Thyroid gland (tissue), 4 donors: ENCODE measurements around the gene SPATA2L. TPM values are rescaled to one million over a fixed set of nuclear protein-coding genes. Genes with fewer than 3 reads are reported as not detected.

Source experiments
- DNase-seq, 2 donors: peaks; one replicate each; pipeline ENCODE4 v3.0.0-alpha.2; 2019
- H3K27ac ChIP-seq, 3 donors: fragments of 200-600 bp; sonication (generic); 1 replicate in 2 of 3; 2 replicates in 1 of 3; pipeline ENCODE4 v1.5.1; 2016 to 2019; ENCODE audit warnings: mild to moderate bottlenecking in 1 of 3, moderate library complexity in 1 of 3
- H3K27me3 ChIP-seq: fragments of 200-600 bp; sonication (generic); one replicate; pipeline ENCODE4 v1.5.1; 2019
- H3K36me3 ChIP-seq, 2 donors: fragments of 200-600 bp; sonication (generic); one replicate each; pipeline ENCODE4 v1.5.1; 2016 to 2019
- H3K4me1 ChIP-seq, 2 donors: fragments of 200-600 bp; sonication (generic); one replicate each; pipeline ENCODE4 v1.5.1; 2017 to 2019
- H3K4me3 ChIP-seq, 3 donors: fragments of 200-600 bp; sonication (generic); replicated peaks in 1 of 3; 1 replicate in 2 of 3; 2 replicates in 1 of 3; pipeline ENCODE4 v1.5.1; 2016; ENCODE audit warnings: mild to moderate bottlenecking in 1 of 3
- H3K9me3 ChIP-seq: fragments of 200-600 bp; sonication (generic); one replicate; pipeline ENCODE4 v1.5.1; 2017
- CTCF ChIP-seq, 6 experiments: fragments of 200-600 bp in 3 of 6; fragments of 450-650 bp in 3 of 6; sonication (generic) in 3 of 6; IDR thresholded peaks; one replicate each; pipeline ENCODE4 v1.5.1; 2016 to 2019; ENCODE audit warnings: antibody characterized with exemption in 6 of 6, mild to moderate bottlenecking in 2 of 6, inconsistent platforms in 1 of 6, moderate library complexity in 1 of 6
- POLR2A ChIP-seq, 2 donors: fragments of 450-650 bp; IDR thresholded peaks; one replicate each; pipeline ENCODE4 v1.6.1; 2017; ENCODE audit warnings: antibody characterized with exemption in 2 of 2, mild to moderate bottlenecking in 2 of 2, moderate library complexity in 1 of 2
- WGBS, 2 donors: methylation state at CpG; one replicate each; pipeline ENCODE4 v1.1.5; 2017; 5-methylcytosine and 5-hydroxymethylcytosine counted together
- intact Hi-C: fragments of 100-400 bp; cut with DNase I; formaldehyde crosslinking; loops from one replicate; pipeline ENCODE4 v1.15.1; 2023
- total RNA-seq, 4 donors: library from RNA; depleted of rRNA; stranded (reverse); fragments of >200 nt; gene quantifications; one replicate each; pipeline ENCODE4 v1.2.3, GENCODE V29; 2016

Gene SPATA2L
- total RNA-seq, 4 donors from 2014 or later = 22.4 to 31.9 (median 27.7) TPM

DNA sequence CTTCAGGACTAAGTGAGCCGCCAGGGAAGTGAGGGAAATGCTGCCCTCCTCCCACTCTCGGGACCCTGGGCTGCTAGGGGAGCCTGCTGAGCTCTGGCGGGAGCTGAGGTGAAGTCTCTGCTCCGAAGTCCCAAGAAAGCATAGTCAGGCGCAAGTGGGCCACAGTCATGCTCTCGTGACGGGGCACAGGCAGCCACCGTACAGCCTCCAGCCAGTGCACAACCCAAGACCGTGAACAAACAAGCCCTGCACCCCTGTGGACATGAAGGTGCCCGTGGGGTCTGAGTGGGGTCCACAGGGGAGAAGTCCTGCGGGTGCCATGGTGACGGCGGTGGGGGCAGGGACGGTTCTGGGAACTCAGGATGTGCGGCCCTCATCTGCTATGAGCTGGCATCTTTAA lies 44.5 kb upstream of the SPATA2L start:
- 93 to 94% methylated on average over 8 to 15 of the region's 15 CpGs for WGBS, 2 donors
- Histone ChIP-seq H3K9me3 (no peaks in the 10 kb centered on the region), H3K36me3 (no peaks in the 10 kb centered on the region), H3K27me3 (no peaks in the 10 kb centered on the region), H3K27ac (no peak overlapping the region), H3K4me1 (no peaks in the 10 kb centered on the region), H3K4me3 (no peak overlapping the region)
- no peak for DNase-seq
- intact Hi-C loops = no loop called here
- no peak for TF ChIP-seq POLR2A (IDR thresholded peaks at IDR 0.05)
- TF ChIP-seq CTCF (IDR thresholded peaks at IDR 0.05) = no peak

GRCh38 chr16:89744813-89745212 lies 43.3 kb upstream of the SPATA2L start:
- no peak for DNase-seq
- TF ChIP-seq CTCF (IDR thresholded peaks at IDR 0.05) (no peak), POLR2A (IDR thresholded peaks at IDR 0.05) (no peak)
- H3K27ac ChIP-seq = no peak overlapping the region
- 95% methylated on average over 14 to 16 of the region's 16 CpGs for WGBS, 2 donors
- intact Hi-C loops = no loop called here
- H3K27me3 ChIP-seq = no peaks in the 10 kb centered on the region
- no peaks in the 10 kb centered on the region for H3K9me3 ChIP-seq
- H3K4me1 ChIP-seq = no peaks in the 10 kb centered on the region
- H3K36me3 ChIP-seq = peaks cover 4 to 6% of the 10 kb centered on the region in 2 donors
- no peak overlapping the region for H3K4me3 ChIP-seq

GRCh38 chr16:89742948-89743347 lies 41.4 kb upstream of the SPATA2L start:
- Histone ChIP-seq H3K9me3 (no peaks in the 10 kb centered on the region), H3K4me1 (no peaks in the 10 kb centered on the region), H3K27me3 (no peaks in the 10 kb centered on the region), H3K27ac (no peak overlapping the region), H3K4me3 (no peak overlapping the region), H3K36me3 (peaks cover 23 to 24% of the 10 kb centered on the region in 2 donors)
- intact Hi-C loops = no loop called here
- TF ChIP-seq CTCF (IDR thresholded peaks at IDR 0.05) (no peak), POLR2A (IDR thresholded peaks at IDR 0.05) (no peak)
- WGBS, 2 donors = 81 to 83% methylated on average over 3 to 4 of the region's 4 CpGs
- no peak for DNase-seq

- no peaks in the 10 kb centered on the region for H3K4me1 ChIP-seq
- H3K4me3 ChIP-seq = no peak overlapping the region
- no peak overlapping the region for H3K27ac ChIP-seq
- peaks cover 36 to 37% of the 10 kb centered on the region in 2 donors for H3K36me3 ChIP-seq
- H3K9me3 ChIP-seq = no peaks in the 10 kb centered on the region
- H3K27me3 ChIP-seq = no peaks in the 10 kb centered on the region
- intact Hi-C loops = no loop called here
- no peak for DNase-seq
- TF ChIP-seq POLR2A (IDR thresholded peaks at IDR 0.05) (no peak), CTCF (IDR thresholded peaks at IDR 0.05) (no peak)
- WGBS, 2 donors = 91 to 92% methylated on average over 5 to 11 of the region's 11 CpGs
Measured at GRCh38 chr16:89741342-89742014, 40.0 kb upstream of the SPATA2L start.

- peaks cover 49 to 56% of the 10 kb centered on the region in 2 donors for H3K36me3 ChIP-seq
- H3K27me3 ChIP-seq = no peaks in the 10 kb centered on the region
- no peaks in the 10 kb centered on the region for H3K9me3 ChIP-seq
- H3K4me1 ChIP-seq = no peaks in the 10 kb centered on the region
- TF ChIP-seq CTCF (IDR thresholded peaks at IDR 0.05) (no peak), POLR2A (IDR thresholded peaks at IDR 0.05) (no peak)
- no peak for DNase-seq
- WGBS, 2 donors = 97 to 100% methylated on average over 2 to 9 of the region's 9 CpGs
- no peak overlapping the region for H3K27ac ChIP-seq
- no peak overlapping the region for H3K4me3 ChIP-seq
- intact Hi-C loops = no loop called here
Measured at GRCh38 chr16:89739383-89739782, 37.9 kb upstream of the SPATA2L start.
